DND-41 (cell line): ENCODE results near the gene OPRL1.
A peak's percentile ranks its signal among the peaks of the same experiment; 100 is the strongest.
"Not testable (repeated sequence)": the region's sequence is repeated elsewhere in the genome, so short reads cannot be mapped to it uniquely, and the experiment has no call there.

Source experiments
- ATAC-seq: fragments of 200-7000 bp; cut with Tn5 transposase; 3 replicates; pipeline ENCODE4 v1.9.1; 2021; ENCODE audit warnings: low read depth; ENCODE audit not compliant: insufficient read depth
- DNase-seq: peaks from one replicate; pipeline ENCODE4 v3.0.0-alpha.2; 2020
- H2AFZ ChIP-seq: 2 replicates; pipeline ENCODE4 v1.6.0; 2012; ENCODE audit warnings: low read depth, low read length
- H3K27ac ChIP-seq: 2 replicates; pipeline ENCODE4 v1.5.1; 2012; ENCODE audit warnings: low read length, inconsistent platforms
- H3K27me3 ChIP-seq: fragments of 200-600 bp; sonication (generic); 2 replicates; pipeline ENCODE4 v1.6.0; 2012; ENCODE audit warnings: low read length, mild to moderate bottlenecking, inconsistent platforms; ENCODE audit not compliant: insufficient read depth, poor library complexity
- H3K36me3 ChIP-seq: 2 replicates; pipeline ENCODE4 v1.5.1; 2012; ENCODE audit warnings: low read length, inconsistent platforms; ENCODE audit not compliant: insufficient read depth
- H3K4me1 ChIP-seq: 2 replicates; pipeline ENCODE4 v1.5.1; 2012; ENCODE audit warnings: mild to moderate bottlenecking, low read length; ENCODE audit not compliant: insufficient read depth
- H3K4me2 ChIP-seq: 2 replicates; pipeline ENCODE4 v1.6.0; 2012; ENCODE audit warnings: mild to moderate bottlenecking, moderate library complexity, low read length, inconsistent platforms; ENCODE audit not compliant: insufficient read depth
- H3K4me3 ChIP-seq, 2 experiments: fragments of 200-600 bp in 1 of 2; shearing (Covaris generic) in 1 of 2; 2 replicates each; pipeline ENCODE4 v1.5.1; 2012 to 2016; ENCODE audit warnings: inconsistent platforms in 2 of 2, low read length in 2 of 2, mild to moderate bottlenecking in 2 of 2, low read depth in 1 of 2, moderate library complexity in 1 of 2
- H3K79me2 ChIP-seq: 2 replicates; pipeline ENCODE4 v1.6.0; 2012; ENCODE audit warnings: low read length, inconsistent platforms; ENCODE audit not compliant: insufficient read depth
- H3K9ac ChIP-seq: 2 replicates; pipeline ENCODE4 v1.6.0; 2012; ENCODE audit warnings: low read depth, mild to moderate bottlenecking, inconsistent platforms, low read length, moderate library complexity
- H3K9me3 ChIP-seq: 2 replicates; pipeline ENCODE4 v1.5.1; 2012; ENCODE audit warnings: low read length, moderate library complexity, mild to moderate bottlenecking, inconsistent platforms; ENCODE audit not compliant: insufficient read depth, severe bottlenecking
- H4K20me1 ChIP-seq: 2 replicates; pipeline ENCODE4 v1.6.0; 2012; ENCODE audit warnings: low read length; ENCODE audit not compliant: insufficient read depth
- EZH2 ChIP-seq: IDR thresholded peaks from 3 replicates; pipeline ENCODE4 v1.6.1; 2012; ENCODE audit warnings: borderline replicate concordance, low read depth, mild to moderate bottlenecking, moderate library complexity, low read length, inconsistent platforms; ENCODE audit not compliant: severe bottlenecking
- TF ChIP-seq, protein P1 (sequence below): IDR thresholded peaks from 2 replicates; pipeline ENCODE4 v1.5.1; 2012; ENCODE audit warnings: borderline replicate concordance, low read length, moderate library complexity, mild to moderate bottlenecking; ENCODE audit not compliant: poor library complexity, severe bottlenecking; ENCODE audit errors: extremely low read depth

Gene OPRL1

DNA sequence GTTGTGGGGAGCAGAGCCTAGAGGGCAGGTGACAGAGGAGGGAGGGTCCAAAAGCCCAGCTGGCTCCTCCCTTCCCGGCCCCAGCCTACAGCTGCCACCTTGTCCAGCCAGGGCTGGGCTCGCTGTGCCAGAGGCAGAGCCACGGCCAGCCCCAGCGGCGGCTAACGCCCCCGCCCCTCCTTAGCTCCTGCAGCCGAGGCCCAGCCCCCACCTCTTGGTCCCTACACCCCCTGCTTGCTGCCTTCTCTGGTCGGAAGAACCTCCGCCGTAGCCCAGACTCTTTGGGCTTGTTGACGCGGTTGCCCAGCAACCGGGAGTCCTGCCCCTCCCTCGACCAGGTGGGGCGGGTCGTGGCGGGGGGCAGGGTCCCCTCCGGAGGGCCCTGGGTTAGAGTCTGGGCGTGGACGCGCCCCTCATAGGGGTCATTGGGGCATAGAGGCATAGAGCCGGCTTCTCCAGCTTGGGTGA, 4.8 kb downstream of the OPRL1 start:
- Histone ChIP-seq H3K36me3 (no peaks in the 10 kb centered on the region), H3K4me1 (peaks cover 27% of the 10 kb centered on the region), H2AFZ (peak overlapping the region; percentile 98; the same call in 1 of the 2 replicates), H3K4me2 (peak overlapping the region; percentile 99), H3K4me3 (peak overlapping the region in 1 of 2 experiments; percentile 75; a peak in 1 of 4 replicates), H3K79me2 (no peaks in the 10 kb centered on the region), H3K9me3 (peaks cover 4% of the 10 kb centered on the region), H3K27ac (no peak overlapping the region), H4K20me1 (0 out of 2 replicates have a peak, but pooled peaks cover 12% of the 10 kb centered on the region), H3K9ac (peak overlapping the region; percentile 76; the same call in 1 of the 2 replicates), H3K27me3 (peaks cover 36% of the 10 kb centered on the region)
- DNase-seq (no peak), ATAC-seq (no peak)
- no peak for TF ChIP-seq EZH2
- TF ChIP-seq, protein P1, sequence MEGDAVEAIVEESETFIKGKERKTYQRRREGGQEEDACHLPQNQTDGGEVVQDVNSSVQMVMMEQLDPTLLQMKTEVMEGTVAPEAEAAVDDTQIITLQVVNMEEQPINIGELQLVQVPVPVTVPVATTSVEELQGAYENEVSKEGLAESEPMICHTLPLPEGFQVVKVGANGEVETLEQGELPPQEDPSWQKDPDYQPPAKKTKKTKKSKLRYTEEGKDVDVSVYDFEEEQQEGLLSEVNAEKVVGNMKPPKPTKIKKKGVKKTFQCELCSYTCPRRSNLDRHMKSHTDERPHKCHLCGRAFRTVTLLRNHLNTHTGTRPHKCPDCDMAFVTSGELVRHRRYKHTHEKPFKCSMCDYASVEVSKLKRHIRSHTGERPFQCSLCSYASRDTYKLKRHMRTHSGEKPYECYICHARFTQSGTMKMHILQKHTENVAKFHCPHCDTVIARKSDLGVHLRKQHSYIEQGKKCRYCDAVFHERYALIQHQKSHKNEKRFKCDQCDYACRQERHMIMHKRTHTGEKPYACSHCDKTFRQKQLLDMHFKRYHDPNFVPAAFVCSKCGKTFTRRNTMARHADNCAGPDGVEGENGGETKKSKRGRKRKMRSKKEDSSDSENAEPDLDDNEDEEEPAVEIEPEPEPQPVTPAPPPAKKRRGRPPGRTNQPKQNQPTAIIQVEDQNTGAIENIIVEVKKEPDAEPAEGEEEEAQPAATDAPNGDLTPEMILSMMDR, result no peak

DNA sequence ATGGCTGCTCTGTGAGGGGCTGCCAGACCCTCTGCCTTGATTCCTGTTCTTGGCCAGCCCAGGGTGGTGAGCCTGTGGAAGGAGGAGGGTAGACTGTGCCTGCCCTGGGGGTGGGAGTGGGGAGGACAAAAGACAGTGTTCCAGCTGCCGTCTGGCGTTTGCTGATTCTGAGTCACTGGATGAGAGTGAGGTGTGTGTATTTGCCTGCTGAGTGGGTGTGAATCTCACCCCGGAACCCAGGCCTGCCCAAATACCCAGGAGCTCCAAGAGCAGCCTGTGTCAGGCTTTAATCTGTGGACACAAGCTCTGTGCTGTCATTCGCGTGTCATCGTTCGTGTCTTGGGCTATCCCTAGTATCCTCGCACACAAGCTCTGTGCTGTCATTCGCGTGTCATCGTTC, 6.9 kb downstream of the OPRL1 start:
- H3K4me1 ChIP-seq, result peaks cover 21% of the 10 kb centered on the region
- H3K4me3 ChIP-seq, result no peak overlapping the region
- H3K27ac ChIP-seq, result no peak overlapping the region
- H3K9me3 ChIP-seq, result peaks cover 4% of the 10 kb centered on the region
- H3K27me3 ChIP-seq, result peaks cover 36% of the 10 kb centered on the region
- H2AFZ ChIP-seq, result no peak overlapping the region
- no peak overlapping the region for H3K9ac ChIP-seq
- ATAC-seq (no peak), DNase-seq (no peak)
- H3K4me2 ChIP-seq, result no peak overlapping the region
- H3K36me3 ChIP-seq, result no peaks in the 10 kb centered on the region
- peaks cover 18% of the 10 kb centered on the region; the same call in 1 of the 2 replicates for H4K20me1 ChIP-seq
- TF ChIP-seq, protein P1, result no peak
- TF ChIP-seq EZH2, result no peak
- H3K79me2 ChIP-seq, result no peaks in the 10 kb centered on the region

DNA sequence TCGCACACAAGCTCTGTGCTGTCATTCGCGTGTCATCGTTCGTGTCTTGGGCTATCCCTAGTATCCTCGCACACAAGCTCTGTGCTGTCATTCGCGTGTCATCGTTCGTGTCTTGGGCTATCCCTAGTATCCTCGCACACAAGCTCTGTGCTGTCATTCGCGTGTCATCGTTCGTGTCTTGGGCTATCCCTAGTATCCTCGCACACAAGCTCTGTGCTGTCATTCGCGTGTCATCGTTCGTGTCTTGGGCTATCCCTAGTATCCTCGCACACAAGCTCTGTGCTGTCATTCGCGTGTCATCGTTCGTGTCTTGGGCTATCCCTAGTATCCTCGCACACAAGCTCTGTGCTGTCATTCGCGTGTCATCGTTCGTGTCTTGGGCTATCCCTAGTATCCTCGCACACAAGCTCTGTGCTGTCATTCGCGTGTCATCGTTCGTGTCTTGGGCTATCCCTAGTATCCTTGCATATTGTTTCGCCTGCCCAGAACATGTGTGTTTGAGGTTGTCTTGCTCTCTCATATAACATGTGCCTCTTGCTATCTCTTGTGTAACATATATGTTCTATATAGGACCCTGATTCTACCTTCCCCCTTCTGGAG, 7.4 kb downstream of the OPRL1 start:
- DNase-seq, ATAC-seq, H3K4me2 ChIP-seq, H3K36me3 ChIP-seq, H2AFZ ChIP-seq, H3K79me2 ChIP-seq, H3K4me3 ChIP-seq, H3K9ac ChIP-seq, H3K9me3 ChIP-seq, H3K27ac ChIP-seq: not testable (repeated sequence)
- Histone ChIP-seq H3K4me1 (peaks cover 21% of the 10 kb centered on the region), H3K27me3 (peaks cover 36% of the 10 kb centered on the region), H4K20me1 (peaks cover 18% of the 10 kb centered on the region)

DNA sequence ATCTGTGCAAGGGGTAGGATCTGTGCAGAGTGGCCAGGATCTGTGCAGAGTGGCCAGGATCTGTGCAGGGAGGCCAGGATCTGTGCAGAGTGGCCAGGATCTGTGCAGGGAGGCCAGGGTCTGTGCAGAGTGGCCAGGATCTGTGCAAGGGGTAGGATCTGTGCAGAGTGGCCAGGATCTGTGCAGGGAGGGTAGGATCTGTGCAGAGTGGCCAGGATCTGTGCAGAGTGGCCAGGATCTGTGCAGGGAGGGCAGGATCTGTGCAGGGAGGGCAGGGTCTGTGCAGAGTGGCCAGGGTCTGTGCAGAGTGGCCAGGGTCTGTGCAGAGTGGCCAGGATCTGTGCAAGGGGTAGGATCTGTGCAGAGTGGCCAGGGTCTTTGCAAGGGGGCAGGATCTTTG, 8.7 kb downstream of the OPRL1 start:
- H3K4me2 ChIP-seq, ATAC-seq, DNase-seq, H3K27ac ChIP-seq, H3K4me3 ChIP-seq, H3K36me3 ChIP-seq, H3K9ac ChIP-seq, H3K9me3 ChIP-seq, H2AFZ ChIP-seq, H3K79me2 ChIP-seq: not testable (repeated sequence)
- peaks cover 12% of the 10 kb centered on the region for H3K4me1 ChIP-seq
- H4K20me1 ChIP-seq, result peaks cover 19% of the 10 kb centered on the region
- H3K27me3 ChIP-seq, result peaks cover 27% of the 10 kb centered on the region
